NB4 (cell line): ENCODE data around the gene MEGF11.

Experiments used
- CTCF ChIP-seq: IDR thresholded peaks from one replicate; pipeline ENCODE4 v1.5.1; 2012; ENCODE audit warnings: low read depth, low read length
- MAX ChIP-seq: IDR thresholded peaks from 2 replicates; pipeline ENCODE4 v1.6.1; 2011; ENCODE audit warnings: low read depth, low read length
- MYC ChIP-seq: IDR thresholded peaks from 2 replicates; pipeline ENCODE4 v1.6.1; 2011; ENCODE audit warnings: low read depth, low read length
- POLR2A ChIP-seq: IDR thresholded peaks from 2 replicates; pipeline ENCODE4 v1.6.1; 2011; ENCODE audit warnings: mild to moderate bottlenecking; ENCODE audit not compliant: insufficient read length; ENCODE audit errors: extremely low read depth

- no peak for TF ChIP-seq CTCF
- no peak for TF ChIP-seq POLR2A
- TF ChIP-seq MYC, result no peak
- no peak for TF ChIP-seq MAX
Measured at GRCh38 chr15:66103293-66103590, 150.3 kb downstream of the MEGF11 start.
